GM18873 (cell line): ENCODE data around the gene ASF1A.
"Not testable (repeated sequence)": the region's sequence is repeated elsewhere in the genome, so short reads cannot be mapped to it uniquely, and the experiment has no call there.

ENCODE experiments used
- ATAC-seq: cut with Tn5 transposase; IDR thresholded peaks from one replicate; pipeline ENCODE4 v1.9.1; 2021; ENCODE audit warnings: mild to moderate bottlenecking, moderate library complexity, moderate number of reproducible peaks; ENCODE audit not compliant: unreplicated experiment, low FRiP score

Gene ASF1A

DNA sequence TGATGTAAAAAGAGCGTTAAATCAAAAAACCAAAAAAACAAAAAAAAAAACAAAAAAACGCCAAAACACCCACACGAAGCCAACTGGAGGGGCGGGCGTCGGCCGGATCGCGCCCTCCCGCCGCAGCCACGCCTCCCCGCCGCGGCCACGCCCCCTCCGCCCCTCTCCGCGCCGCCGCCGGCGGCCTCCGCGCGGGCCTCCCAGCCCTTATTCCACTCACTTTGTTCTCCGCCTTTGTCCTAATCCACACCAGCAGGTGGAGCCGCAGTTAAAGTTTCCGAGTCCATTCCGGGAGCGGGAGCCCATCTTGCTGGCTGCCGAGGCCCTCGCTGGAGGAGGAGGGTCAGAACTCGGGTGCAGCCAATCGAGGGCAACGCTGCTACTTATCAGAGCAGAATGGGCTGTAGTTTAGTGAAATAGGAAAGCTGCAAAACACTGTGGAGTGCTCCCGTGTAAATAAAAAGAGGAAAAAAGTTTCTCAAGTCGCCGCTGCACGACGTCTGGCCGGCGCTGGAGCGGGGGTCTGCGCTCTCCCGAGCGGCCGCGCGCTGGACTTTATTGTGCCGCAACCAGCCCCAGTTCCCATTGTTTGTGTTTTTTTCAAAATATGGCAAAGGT, at the start of gene ASF1A:
TSS of gene ASF1A (plus strand) at position 346 of the 618 bp plus-strand sequence. CDS start at position 608, 262 bp downstream.
- ATAC-seq: peak; percentile 63

DNA sequence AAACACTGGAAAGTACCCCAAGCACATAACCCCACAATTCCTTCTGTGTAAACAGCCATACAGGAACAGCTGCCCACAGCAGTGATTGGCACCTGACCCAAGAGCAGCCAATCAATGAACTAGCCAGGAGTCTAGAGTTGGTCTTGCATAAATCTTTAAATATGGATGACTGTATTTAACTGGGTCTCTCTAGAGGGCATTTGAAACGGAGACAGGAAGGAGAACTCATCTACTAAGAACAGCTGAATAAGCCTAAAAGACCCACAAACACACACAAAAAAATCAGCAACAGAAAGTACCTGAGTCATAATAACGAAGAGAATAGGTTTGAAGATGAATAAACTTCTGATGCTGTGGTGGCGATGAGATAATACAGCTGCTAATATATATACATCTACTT, 49.0 kb upstream of the ASF1A start:
- peak; percentile 57 for ATAC-seq

DNA sequence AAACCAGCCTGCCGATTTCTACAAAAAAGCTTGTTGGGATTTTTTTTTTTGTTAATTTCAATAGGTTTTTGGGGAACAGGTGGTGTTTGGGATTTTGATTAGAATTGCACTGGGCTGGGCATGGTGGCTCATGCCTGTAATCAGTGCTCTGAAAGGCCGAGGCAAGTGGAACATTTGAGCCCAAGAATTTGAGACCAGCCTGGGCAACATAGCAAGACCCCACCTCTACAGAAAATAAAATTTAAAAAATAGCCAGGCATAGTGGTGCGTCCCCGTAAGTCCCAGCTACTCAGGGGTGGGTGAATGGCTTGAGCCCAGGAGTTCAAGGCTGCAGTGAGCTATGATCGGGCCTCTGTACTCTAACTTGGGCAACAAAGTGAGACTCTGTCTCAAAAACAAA, 40.5 kb upstream of the ASF1A start:
- no peak for ATAC-seq

DNA sequence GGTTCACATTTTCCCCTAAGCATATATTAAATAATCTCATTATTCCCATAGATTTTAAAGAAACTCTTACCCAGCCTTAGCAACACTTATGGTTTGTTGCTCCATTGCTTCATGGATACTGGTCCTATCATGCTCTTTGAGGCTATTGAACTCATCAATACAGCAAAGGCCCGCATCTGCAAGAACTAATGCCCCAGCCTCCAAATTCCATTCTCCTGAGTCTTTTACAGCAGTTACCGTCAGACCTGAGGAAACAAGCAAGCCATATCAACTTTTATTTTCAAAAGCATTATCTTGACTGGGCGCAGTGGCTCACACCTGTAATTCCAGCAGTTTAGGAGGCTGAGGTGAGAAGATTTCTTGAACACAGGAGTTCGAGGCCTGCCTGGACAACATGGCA, 37.7 kb upstream of the ASF1A start:
- ATAC-seq: no peak

DNA sequence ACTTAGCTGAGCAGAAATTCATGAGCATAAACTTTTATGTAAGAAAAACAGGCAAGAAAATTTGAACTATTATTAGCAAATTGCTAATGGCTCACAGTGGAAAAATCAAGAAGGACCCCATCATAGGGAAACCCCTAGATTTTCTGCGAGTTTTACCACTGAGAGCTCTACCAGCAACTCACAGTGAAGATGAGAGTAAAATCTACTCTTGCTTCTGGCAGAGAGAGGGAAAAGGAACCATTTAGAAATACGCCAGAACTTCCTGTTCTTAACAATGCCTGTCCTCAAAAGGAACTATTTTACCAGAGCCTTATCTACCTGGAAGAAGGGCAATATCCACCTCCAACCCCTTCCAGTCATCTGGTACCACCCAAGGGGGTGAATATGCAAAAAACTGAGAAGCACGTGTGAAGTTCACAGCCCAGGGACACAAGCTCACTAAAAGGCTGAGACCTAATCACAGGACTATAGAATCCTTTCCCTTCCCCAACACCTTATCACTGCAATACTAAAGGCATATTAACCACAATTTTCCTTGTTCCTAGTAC, 34.4 kb upstream of the ASF1A start:
- no peak for ATAC-seq

DNA sequence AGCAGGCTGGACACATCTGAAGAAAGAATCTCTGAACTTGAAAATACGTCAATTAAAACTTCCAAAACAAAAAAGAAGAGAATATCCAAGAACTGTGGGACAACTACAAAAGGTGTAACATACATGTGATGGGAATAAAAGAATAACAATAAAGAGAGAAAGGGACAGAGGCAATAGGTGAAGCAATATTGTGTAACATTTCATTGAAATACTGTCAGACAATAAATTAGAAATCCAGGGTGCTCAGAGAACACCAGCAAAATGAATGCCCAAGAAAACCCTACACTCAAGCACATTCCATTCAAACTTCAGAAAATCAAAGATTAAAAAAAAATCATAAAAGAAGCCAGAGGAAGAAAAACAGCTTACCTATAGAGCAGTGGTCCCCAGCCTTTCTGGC, 33.6 kb upstream of the ASF1A start:
- no peak for ATAC-seq

DNA sequence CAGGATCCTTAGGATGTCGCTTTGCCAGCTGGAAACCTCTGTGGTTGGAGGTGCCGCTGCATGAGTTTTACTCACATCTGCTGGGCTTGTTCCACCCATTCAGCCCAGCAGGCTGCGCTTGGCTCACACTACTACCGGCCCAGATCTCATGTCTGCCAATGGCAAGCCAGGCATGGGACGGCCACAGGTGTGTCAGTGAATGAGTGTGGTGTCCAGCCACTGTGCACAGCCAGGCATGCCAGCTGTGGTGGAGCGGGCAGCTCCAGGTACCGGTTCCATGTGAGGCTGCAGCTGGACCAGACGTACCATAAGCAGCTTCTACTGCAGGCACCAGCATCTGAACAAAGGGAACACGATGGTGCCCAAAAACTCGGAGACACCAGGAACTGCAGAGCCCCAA, 33.1 kb upstream of the ASF1A start:
- no peak for ATAC-seq

DNA sequence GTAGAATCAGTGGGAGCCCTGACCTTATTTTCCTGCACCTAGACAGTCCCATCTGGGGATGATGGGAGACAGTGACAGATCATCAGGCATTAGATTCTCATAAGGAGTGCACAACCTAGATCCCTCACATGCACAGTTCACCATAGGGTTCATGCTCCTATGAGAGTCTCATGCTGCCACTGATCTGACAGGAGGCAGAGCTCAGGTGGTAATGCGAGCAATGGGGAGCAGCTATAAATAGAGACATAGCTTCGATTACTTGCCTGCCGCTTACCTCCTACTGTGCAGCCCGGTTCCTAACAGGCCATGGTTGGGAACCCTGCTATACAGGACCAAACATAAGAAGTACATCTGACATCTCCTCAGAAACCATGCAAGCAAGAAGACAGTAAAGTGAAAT, 31.5 kb upstream of the ASF1A start:
- no peak for ATAC-seq

DNA sequence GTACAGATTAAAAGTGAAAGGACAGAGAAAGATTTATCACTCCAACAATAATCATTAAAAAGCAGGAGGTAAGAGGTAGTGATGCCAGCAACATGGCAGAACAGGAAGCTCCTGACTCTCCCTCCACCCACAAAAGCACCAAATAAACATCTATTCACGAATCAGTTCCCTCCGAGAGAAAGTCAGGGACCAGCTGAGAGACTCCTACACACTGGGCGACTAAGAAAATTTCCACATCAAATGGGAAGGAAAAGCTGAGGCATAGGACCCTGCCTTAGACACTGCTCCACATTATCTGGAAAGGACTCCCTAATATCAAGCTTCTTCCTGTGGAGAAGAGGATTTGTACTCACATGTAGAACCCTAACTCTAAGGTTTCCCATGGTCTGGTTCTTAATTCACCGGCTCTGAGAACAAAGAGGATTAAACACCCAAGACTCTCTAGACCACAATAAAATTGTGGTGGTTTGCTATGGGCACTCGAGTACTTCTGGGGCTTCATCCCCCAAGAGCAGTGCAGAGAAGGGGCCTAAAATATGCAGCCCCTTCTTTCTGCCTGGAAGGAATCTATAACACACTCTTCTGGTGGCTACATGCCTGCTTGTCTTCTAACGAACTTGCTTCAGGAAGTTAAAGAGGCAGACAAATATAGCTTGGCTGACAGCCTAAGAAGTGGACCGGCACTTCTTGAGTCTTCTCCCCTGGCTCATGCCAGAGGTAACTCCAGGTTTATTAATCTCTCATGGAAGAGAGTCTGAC, 29.4 kb upstream of the ASF1A start:
- ATAC-seq: no peak

DNA sequence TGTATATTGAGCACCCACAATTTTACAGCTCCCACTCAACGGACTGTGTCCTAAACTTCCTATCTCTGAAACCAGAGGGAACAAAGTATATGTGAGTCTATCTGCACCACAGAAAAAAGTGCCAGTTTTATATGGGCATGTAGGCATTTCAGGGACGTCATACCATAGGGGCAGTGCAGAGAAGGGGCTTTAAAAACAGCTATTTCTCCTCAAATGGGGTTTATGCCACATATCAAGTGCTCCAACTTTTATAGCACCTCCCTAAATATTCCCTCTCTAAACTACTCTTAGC, 28.9 kb upstream of the ASF1A start:
- ATAC-seq: no peak

DNA sequence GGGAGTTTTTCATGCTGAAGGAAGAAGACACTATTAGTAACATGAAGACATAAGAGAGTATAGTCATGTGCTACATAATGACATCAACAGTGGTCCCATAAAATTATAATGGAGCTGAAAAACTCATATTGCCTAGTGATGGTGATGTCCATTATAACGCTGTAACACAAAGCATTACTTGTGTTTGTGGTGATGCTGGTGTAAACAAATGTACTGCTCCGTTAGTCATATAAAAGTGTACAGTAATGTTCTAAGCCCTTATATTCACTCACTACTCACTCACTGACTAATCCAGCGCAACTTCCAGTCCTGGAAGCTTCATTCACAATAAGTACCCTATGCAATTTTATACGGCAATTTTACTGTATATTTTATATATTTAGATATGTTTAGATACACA, 26.8 kb upstream of the ASF1A start:
- ATAC-seq: no peak

DNA sequence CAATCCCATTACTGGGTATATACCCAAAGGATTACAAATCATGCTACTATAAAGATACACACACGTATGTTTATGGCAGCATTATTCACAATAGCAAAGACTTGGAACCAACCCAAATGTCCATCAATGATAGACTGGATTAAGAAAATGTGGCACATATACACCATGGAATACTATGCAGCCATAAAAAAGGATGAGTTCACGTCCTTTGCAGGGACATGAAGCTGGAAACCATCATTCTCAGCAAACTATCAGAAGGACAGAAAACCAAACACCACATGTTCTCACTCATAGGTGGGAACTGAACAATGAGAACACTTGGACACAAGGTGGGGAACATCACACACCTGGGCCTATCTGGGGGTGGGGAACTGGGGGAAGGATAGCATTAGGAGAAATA, 25.1 kb upstream of the ASF1A start:
- not testable (repeated sequence) for ATAC-seq

DNA sequence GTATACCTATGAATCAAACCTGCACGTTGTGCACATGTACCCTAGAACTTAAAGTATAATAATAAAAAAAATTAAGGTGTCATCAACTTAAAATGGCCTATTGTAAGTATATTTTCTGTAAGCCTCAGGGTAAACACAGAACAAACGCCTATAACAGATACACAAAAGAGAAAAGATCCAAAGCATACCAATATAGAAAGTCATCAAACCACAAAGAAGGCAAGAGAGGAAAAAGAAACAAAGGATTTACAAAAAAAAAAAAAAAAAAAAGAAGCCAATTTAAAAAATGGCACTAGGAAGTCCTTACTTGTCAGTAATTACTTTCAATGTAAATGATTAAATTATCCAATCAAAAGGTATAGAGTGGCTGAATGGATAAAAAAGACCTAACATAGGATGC, 24.6 kb upstream of the ASF1A start:
- no peak for ATAC-seq

DNA sequence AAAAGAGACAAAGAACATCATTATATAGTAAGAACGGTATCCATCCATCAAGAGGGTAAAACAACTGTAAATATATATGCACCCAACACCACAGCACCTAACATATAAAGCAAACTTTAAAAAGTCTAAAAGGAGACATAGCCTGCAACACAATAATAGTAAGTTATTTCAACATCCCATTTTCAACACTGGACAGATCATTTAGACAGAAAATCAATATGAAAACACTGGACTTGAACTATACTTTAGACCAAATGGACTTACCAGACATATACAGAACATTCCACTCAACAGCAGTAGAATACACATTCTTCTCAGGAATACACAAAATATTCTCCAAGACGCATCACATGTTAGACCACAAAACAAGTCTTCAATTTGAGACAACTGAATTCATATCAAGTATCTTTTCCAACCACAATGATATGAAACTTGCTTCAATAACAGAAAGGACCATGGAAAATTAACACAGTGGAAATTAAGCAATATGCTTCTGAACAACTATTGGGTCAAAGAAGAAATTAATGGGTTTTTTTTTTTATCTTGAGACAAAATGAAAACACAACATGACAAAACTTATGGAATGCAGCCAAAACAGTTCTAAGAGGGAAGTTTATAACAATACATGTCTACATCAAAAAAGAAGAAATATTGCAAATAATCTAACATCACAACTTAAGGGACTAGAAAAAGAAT, 23.9 kb upstream of the ASF1A start:
- no peak for ATAC-seq

DNA sequence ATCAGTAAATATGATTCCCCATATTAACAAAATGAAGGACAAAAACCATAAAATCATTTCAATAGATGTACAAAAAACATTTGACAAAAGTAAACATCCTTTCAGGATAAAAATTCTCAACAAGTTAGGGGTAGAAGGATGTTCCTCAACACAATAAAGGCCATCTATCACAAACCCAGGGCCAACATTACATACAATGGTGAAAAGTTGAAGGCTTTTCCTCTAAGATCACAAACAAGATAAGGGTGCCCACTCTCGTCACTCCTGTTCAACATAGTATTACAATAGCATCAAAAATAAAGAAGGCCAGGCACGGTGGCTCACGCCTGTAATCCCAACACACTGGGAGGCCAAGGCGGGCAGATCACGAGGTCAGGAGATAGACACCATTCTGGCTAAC, 22.6 kb upstream of the ASF1A start:
- no peak for ATAC-seq

DNA sequence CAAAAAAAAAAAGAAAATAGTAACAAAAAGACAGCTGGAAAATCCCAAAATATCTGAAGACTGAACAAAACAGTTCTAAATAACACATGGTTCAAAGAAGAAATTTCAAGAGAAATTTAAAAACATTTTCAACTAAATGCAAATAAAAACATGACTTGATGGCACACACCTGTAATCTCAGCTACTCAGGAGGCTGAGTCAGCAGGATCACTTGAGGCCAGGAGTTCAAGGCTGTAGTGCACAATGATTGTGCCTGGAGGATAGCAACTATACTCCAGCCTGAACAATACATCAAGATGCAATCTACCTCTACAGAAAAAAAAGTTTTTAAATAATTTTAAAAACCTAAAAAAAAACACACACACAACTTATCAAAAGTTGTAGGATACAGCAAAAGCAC, 21.6 kb upstream of the ASF1A start:
- no peak for ATAC-seq

DNA sequence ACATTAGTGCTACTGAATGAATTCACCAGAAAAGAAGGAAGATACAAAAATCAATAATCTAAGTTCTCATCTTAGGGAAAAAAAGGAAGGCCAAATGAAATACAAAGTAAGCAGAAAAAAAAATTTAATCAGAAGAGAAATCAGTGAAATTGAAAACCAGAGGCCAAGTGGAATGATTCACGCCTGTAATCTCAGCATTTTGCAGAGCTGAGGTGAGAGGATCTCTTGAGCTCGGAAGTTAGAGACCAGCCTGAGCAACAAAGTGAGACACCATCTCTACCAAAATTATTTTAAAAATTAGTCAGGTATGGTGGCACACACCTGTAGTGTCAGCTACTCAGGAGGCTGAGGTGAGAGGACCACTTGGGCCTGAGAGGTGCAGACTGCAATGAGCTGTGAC, 21.2 kb upstream of the ASF1A start:
- ATAC-seq: no peak

DNA sequence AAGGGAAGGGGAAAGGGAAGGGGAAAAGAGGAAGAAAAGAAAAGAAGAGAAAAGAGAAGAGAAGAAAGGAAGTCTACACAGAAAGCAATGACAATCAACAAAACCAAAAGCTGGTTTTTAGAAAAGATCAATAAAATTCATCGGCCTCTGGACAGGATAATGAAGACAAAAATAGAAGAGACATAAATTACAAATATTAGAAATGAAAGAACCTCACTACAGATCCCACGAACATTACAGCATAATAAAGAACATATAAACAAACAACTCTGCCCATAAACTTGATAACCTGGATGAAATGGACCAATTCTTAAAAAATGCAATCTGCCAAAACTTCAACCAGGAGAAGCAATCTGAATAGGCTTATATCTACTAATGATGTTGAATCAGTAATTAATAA, 20.7 kb upstream of the ASF1A start:
- no peak for ATAC-seq

DNA sequence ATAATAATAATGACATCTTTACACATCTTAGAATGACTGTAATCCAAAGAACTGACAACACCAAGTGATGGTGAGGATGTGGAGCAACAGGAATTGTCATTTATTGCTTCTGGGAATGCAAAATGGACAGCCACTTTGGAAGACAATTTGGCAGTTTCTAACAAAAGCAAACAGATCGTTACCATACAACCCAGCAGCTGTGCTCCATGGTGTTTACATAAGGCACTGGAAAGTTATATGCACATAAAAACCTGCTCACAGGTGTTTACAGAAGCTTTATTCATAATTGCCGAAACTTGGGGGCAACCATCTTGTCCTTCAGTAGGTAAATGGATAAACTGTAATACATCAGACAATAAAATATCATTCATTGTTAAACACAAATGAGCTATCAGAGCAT, 18.3 kb upstream of the ASF1A start:
- ATAC-seq: no peak

DNA sequence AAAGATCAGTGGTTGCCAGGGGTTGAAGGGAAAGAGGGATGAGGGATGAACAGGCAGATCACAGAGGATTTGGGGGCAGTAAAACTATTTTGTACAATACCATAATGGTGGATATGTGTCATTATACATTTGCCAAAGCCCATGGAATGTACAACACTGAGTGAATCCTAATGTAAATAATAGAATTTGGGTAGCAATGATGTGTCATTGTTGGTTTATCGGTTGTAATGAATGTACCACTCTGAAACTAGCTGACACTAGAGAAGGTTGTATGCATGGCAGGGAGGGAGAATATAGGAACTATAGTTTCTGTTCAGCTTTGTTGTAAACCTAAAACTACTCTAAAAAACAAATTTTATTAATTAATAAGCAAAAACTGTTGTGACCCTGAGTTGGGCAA, 17.8 kb upstream of the ASF1A start:
- ATAC-seq: no peak

DNA sequence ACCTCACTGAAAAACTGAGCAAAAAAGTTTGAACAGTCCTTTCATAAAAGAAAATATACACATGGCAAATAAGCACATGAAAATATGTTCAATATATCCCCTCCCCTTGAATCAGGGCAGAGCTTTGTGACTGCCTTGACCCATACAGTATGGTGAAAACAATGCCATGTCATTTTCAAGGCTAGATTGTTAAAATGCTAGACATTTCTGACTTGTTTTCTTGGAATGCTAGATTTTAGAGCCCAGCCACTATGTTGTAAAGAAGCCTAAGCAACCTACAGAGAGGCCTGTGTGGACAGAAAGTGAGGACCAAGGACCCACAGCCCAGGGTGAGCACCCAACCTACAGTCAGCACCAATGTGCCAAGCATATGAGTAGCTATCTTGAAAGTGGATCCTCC, 17.1 kb upstream of the ASF1A start:
- ATAC-seq: no peak

DNA sequence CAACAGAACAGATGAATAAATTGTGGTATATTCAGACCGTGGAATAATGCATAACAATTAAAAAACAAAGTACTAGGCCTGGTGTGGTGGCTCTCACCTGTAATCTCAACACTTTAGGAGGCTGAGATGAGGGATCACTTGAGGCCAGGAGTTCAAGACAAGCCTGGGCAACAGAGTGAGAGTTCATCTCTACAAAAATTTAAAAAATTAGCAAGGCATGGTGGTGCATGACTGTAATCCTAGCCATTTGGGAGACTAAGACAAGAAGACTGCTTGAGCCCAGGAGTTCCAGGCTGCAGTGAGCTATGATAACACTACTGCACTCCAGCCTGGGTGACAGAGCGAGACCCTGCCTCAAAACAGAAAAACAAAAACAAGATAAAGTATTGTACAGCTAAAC, 16.1 kb upstream of the ASF1A start:
- ATAC-seq: no peak
